Tibial nerve (tissue), 4 donors: ENCODE measurements around the gene NAT14. TPM values are rescaled to one million over a fixed set of nuclear protein-coding genes. Genes with fewer than 3 reads are reported as not detected.
"Not testable (repeated sequence)": the region's sequence is repeated elsewhere in the genome, so short reads cannot be mapped to it uniquely, and the experiment has no call there.

ENCODE experiments used
- DNase-seq, 2 donors: peaks; one replicate each; pipeline ENCODE4 v3.0.0-alpha.2; 2019; ENCODE audit warnings: low spot score in 2 of 2
- H3K27ac ChIP-seq, 4 donors: fragments of 200-600 bp; sonication (generic) in 3 of 4; one replicate each; pipeline ENCODE4 v1.5.1; 2017 to 2019; ENCODE audit warnings: mild to moderate bottlenecking in 1 of 4
- H3K27me3 ChIP-seq, 2 donors: fragments of 200-600 bp; sonication (generic) in 1 of 2; one replicate each; pipeline versions ENCODE4 v1.5.1 to v1.6.0; 2017 to 2019
- H3K36me3 ChIP-seq, 3 donors: fragments of 200-600 bp; sonication (generic); one replicate each; pipeline ENCODE4 v1.5.1; 2018 to 2019
- H3K4me1 ChIP-seq, 4 donors: fragments of 200-600 bp; sonication (generic) in 3 of 4; one replicate each; pipeline ENCODE4 v1.5.1; 2017 to 2019
- H3K4me3 ChIP-seq, 4 donors: fragments of 200-600 bp; sonication (generic) in 3 of 4; one replicate each; pipeline ENCODE4 v1.5.1; 2017 to 2019; ENCODE audit warnings: mild to moderate bottlenecking in 1 of 4, moderate library complexity in 1 of 4
- H3K9me3 ChIP-seq, 4 donors: fragments of 200-600 bp; sonication (generic) in 3 of 4; one replicate each; pipeline ENCODE4 v1.5.1; 2017 to 2019
- EP300 ChIP-seq, 2 donors: sonication (generic); formaldehyde crosslinking; IDR thresholded peaks; one replicate each; pipeline ENCODE4 v1.6.1; 2017; ENCODE audit warnings: antibody characterized with exemption in 2 of 2, mild to moderate bottlenecking in 1 of 2
- POLR2A ChIP-seq, 2 donors: fragments of 450-650 bp; IDR thresholded peaks; one replicate each; pipeline ENCODE4 v1.6.1; 2017; ENCODE audit warnings: antibody characterized with exemption in 2 of 2, mild to moderate bottlenecking in 2 of 2, moderate library complexity in 2 of 2
- WGBS, 2 donors: methylation state at CpG; one replicate each; pipeline ENCODE4 v1.1.5; 2018; 5-methylcytosine and 5-hydroxymethylcytosine counted together
- total RNA-seq, 4 donors: library from RNA; depleted of rRNA; stranded (reverse); fragments of >200 nt; gene quantifications; one replicate each; pipeline ENCODE4 v1.1.0, GENCODE V29; 2016
- TF ChIP-seq, protein P1 (sequence below), 5 experiments: fragments of 200-600 bp in 3 of 5; fragments of 450-650 bp in 2 of 5; sonication (generic) in 3 of 5; IDR thresholded peaks; one replicate each; pipeline ENCODE4 v1.5.1; 2016 to 2019; ENCODE audit warnings: antibody characterized with exemption in 5 of 5, mild to moderate bottlenecking in 3 of 5, moderate library complexity in 2 of 5

NAT14 gene
- total RNA-seq, 4 donors from 2014 or later: 3.1 to 8.0 (median 4.3) TPM

DNA sequence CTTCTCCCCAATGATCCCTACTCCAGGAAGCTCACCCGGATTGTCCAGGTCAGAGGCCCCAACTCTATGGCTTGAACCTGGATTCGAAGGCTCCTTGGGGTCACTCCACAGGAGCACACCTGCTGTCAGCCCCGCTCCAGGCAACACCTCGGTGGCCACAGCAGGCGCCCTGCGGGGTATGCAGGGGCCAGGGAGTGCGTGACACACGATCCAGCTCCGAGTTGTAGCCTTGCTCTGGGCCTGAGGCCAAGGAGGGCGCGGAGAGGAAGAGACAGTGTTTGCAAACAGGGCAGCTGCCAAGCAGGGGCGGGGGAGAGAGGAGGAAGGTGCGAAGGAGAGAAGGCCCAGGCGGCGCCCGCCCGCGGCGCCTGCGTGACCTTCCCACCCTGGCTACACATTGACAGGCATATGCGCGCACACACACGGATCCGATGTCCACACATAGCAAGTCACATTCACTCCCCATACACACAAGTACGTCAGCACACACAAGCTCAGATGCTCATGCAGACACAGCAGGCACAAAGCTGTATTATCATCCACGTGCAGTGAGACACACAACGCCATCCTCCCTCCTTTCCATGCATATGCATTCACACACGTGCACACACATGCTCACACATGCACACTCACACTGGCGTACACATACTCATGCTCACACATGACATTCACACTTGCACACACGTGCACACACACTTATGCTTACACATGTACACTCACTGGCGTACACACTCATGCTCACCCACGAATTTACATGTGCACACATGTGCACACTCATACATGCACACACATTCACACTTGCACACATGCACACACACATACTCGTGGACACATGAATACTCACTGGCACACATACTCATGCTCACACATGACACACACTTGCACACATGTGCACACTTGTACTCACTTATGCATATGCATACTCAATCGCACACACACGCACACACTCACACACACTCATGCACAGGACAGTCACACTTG is 41.5 kb downstream of the NAT14 start:
- Histone ChIP-seq H3K27ac (no peak overlapping the region), H3K27me3 (peaks cover 0 to 48% of the 10 kb centered on the region in 2 donors), H3K9me3 (no peaks in the 10 kb centered on the region), H3K4me1 (peaks cover 0 to 12% (median 0%) of the 10 kb centered on the region in 4 donors), H3K4me3 (no peak overlapping the region), H3K36me3 (no peaks in the 10 kb centered on the region)
- DNase-seq: no peak
- 24 to 31% methylated on average over 32 to 34 of the region's 35 CpGs for WGBS, 2 donors
- TF ChIP-seq, protein P1, sequence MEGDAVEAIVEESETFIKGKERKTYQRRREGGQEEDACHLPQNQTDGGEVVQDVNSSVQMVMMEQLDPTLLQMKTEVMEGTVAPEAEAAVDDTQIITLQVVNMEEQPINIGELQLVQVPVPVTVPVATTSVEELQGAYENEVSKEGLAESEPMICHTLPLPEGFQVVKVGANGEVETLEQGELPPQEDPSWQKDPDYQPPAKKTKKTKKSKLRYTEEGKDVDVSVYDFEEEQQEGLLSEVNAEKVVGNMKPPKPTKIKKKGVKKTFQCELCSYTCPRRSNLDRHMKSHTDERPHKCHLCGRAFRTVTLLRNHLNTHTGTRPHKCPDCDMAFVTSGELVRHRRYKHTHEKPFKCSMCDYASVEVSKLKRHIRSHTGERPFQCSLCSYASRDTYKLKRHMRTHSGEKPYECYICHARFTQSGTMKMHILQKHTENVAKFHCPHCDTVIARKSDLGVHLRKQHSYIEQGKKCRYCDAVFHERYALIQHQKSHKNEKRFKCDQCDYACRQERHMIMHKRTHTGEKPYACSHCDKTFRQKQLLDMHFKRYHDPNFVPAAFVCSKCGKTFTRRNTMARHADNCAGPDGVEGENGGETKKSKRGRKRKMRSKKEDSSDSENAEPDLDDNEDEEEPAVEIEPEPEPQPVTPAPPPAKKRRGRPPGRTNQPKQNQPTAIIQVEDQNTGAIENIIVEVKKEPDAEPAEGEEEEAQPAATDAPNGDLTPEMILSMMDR (IDR thresholded peaks at IDR 0.05): no peak
- TF ChIP-seq POLR2A (IDR thresholded peaks at IDR 0.05) (no peak), EP300 (IDR thresholded peaks at IDR 0.05) (no peak)

- no peak overlapping the region for H3K4me3 ChIP-seq
- H3K4me1 ChIP-seq: peaks cover 0 to 9% (median 0%) of the 10 kb centered on the region in 4 donors
- H3K27me3 ChIP-seq: peaks cover 0 to 48% of the 10 kb centered on the region in 2 donors
- no peaks in the 10 kb centered on the region for H3K9me3 ChIP-seq
- DNase-seq: no peak
- no peak overlapping the region for H3K27ac ChIP-seq
- TF ChIP-seq POLR2A (IDR thresholded peaks at IDR 0.05) (no peak), EP300 (IDR thresholded peaks at IDR 0.05) (no peak)
- TF ChIP-seq, protein P1 (IDR thresholded peaks at IDR 0.05): no peak
- WGBS, 2 donors: 81 to 83% methylated on average over 22 of the region's 22 CpGs
- H3K36me3 ChIP-seq: no peaks in the 10 kb centered on the region
These were observed 42.4 kb downstream of the NAT14 start for GRCh38 chr19:55527197-55528029.

DNA sequence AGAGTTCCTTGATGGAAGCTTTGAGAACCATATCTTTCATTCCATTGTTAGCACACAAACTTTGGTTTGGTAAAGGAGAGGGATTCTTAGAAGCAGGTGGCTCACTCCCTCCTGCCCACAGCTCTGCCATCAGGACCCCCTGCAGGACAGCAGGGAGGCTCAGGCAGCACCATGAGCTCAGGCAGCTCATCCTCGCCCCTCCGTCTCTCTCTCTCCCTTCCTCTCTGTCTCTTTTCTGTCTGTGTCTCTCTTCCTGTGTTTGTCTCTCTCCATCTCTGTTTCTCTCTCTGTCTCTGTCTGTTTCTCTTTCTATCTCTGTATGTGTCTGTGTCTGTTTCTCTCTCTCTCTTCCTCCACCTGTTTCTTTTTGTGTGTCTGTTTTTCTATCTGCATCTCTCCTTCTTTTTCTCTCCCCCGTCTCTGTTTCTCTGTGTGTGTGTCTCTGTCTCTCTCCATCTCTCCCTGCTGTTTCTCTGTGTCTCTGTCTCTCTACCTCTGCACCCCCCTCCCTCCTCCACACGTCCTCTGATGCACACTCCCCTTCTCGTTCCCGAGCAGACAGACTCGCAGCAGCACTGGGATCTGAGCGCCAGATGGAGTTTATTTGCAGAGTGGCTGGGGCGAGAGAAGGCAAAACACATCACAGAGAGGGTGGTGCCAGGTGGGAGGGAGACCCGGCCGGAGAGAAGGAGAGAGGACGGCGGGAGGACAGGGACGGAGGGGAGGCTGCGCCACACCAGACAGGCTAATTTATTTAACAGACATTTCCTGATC is 43.2 kb downstream of the NAT14 start:
- H3K9me3 ChIP-seq: no peaks in the 10 kb centered on the region
- 24 to 29% methylated on average over 15 of the region's 15 CpGs for WGBS, 2 donors
- H3K4me3 ChIP-seq: no peak overlapping the region
- peaks cover 0 to 9% (median 0%) of the 10 kb centered on the region in 4 donors for H3K4me1 ChIP-seq
- H3K27me3 ChIP-seq: peaks cover 0 to 48% of the 10 kb centered on the region in 2 donors
- no peak for DNase-seq
- no peaks in the 10 kb centered on the region for H3K36me3 ChIP-seq
- H3K27ac ChIP-seq: no peak overlapping the region
- TF ChIP-seq POLR2A (IDR thresholded peaks at IDR 0.05): no peak
- TF ChIP-seq EP300 (IDR thresholded peaks at IDR 0.05): no peak

DNA sequence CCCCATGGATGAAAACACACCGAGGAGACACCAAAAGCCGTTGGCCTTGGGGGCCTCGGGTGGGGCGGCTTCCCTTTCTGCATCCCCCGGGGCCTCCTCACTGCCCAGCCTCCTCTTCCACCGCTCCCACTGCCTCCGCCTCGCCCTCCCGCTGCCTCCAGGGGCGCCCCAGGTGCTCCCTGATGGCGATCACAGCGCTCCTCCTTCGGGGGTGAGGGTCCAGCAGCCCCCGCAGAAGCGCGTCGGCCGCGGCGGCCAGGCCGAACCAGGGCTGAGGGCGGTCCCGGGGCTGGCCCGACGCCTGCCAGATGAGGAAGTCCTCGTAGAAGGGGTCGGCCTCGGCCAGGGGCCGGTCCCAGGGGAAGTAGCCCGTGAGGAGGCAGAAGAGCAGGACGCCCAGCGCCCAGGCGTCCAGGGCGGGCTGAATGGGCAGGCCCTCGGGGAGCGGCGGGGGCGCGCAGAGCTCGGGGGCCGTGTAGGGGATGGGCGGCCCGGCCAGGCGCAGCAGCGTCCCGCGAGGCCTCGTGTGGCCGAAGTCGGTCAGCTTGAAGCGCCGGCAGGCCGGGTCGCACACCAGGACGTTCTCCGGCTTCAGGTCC is 44.7 kb downstream of the NAT14 start:
- Histone ChIP-seq H3K27ac (no peak overlapping the region), H3K4me3 (no peak overlapping the region), H3K4me1 (peaks cover 0 to 9% (median 0%) of the 10 kb centered on the region in 4 donors), H3K27me3 (peaks cover 0 to 41% of the 10 kb centered on the region in 2 donors), H3K36me3 (no peaks in the 10 kb centered on the region), H3K9me3 (no peaks in the 10 kb centered on the region)
- TF ChIP-seq EP300 (IDR thresholded peaks at IDR 0.05): no peak
- no peak for TF ChIP-seq POLR2A (IDR thresholded peaks at IDR 0.05)
- TF ChIP-seq, protein P1 (IDR thresholded peaks at IDR 0.05): no peak
- no peak for DNase-seq
- WGBS, 2 donors: 83 to 86% methylated on average over 51 to 55 of the region's 56 CpGs

GRCh38 chr19:55530996-55531395 is 46.0 kb downstream of the NAT14 start:
- no peak for DNase-seq
- H3K4me1 ChIP-seq: peaks cover 0 to 6% (median 0%) of the 10 kb centered on the region in 4 donors
- H3K36me3 ChIP-seq: no peaks in the 10 kb centered on the region
- peaks cover 0 to 32% of the 10 kb centered on the region in 2 donors for H3K27me3 ChIP-seq
- no peak overlapping the region for H3K27ac ChIP-seq
- WGBS, 2 donors: 85 to 89% methylated on average over 24 to 26 of the region's 26 CpGs
- TF ChIP-seq, protein P1 (IDR thresholded peaks at IDR 0.05): no peak
- no peak for TF ChIP-seq EP300 (IDR thresholded peaks at IDR 0.05)
- no peak for TF ChIP-seq POLR2A (IDR thresholded peaks at IDR 0.05)
- H3K9me3 ChIP-seq: no peaks in the 10 kb centered on the region
- H3K4me3 ChIP-seq: no peak overlapping the region

GRCh38 chr19:55534280-55534679 is 49.3 kb downstream of the NAT14 start:
- not testable (repeated sequence) for H3K27ac ChIP-seq, H3K4me3 ChIP-seq, DNase-seq, H3K4me1 ChIP-seq, H3K9me3 ChIP-seq, H3K36me3 ChIP-seq
- peaks cover 0 to 18% of the 10 kb centered on the region in 2 donors for H3K27me3 ChIP-seq
- 73 to 88% methylated on average over 7 of the region's 7 CpGs for WGBS, 2 donors
